ENCODE results near the gene ZBTB39. TPM values are rescaled to one million over a fixed set of nuclear protein-coding genes. Genes with fewer than 3 reads are reported as not detected.

The ZBTB39 gene
- 5.3 to 6.6 TPM (median 6.4 TPM) in 5 replicates for total RNA-seq (2022; extraction: Qiagen RNA extraction; ENCODE audit: low read depth)

DNA sequence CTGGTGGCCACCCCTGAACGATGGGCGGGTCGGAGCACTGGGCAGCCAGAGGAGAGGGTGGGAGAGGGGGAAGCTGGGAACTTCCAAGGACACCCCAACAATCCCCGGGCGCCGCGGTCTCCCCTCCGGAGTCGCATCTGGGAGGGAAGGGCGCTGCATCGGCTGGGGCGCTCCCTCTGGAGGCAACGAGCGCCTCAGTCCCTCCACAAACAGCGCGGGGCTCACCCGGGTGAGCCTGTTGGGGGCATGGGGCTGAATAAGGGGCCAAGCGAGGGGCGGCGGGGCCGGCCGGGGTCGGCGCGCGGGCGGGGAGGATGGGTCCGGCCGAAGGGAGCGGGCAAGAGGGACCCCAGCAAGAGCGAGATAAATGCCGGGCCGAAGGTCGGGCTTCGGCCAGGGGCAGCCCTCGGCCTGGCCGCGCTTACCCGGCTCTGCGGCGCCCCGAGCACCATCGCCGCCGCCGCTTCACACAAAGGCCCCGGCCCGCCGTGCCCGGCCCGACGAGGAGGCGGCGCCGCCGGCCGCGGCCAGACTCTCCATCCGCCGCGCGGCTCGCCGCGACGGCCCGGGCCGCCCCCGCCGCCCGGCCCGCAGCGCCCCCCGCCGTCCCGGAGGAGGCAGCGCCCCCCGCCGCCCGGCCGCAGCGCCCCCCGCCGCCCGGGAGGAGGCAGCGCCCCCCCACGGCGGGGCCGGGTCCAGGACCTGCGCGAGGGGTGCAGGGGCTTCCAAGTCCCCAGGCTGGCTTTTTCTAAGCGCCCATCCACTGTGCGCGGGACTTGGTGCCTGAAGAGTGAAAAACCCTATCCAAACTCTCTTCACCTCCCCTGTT is at the start of gene ZBTB39:
TSS of gene ZBTB39 (minus strand) at position 567 of the 829 bp plus-strand sequence. CDS start 1,629 bp downstream, outside the sequence.

DNA sequence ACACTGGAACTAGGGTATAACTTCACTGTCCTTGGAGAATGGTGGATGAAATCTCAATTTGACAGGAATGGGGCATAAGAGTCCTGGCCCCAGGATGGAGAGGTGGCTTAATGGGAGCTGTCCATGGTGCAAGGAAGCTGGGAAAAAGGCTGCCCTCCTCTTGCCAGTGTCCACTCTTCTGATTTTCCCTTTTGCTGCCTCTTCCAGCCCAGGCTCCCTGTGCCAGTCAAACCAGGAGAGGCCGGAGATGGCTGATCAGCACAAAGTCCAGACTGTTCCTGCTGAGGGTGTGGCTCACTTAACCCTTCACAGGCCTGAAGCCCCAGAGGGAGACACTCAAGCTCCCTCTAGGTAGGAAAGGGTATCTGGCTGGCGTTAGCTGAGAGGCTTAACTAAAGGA is 43.5 kb upstream of the ZBTB39 start, which contains the start of gene MYO1A:
TSS of gene MYO1A (minus strand) at position 240 of the 400 bp plus-strand sequence. CDS start 1,806 bp downstream, outside the sequence.

DNA sequence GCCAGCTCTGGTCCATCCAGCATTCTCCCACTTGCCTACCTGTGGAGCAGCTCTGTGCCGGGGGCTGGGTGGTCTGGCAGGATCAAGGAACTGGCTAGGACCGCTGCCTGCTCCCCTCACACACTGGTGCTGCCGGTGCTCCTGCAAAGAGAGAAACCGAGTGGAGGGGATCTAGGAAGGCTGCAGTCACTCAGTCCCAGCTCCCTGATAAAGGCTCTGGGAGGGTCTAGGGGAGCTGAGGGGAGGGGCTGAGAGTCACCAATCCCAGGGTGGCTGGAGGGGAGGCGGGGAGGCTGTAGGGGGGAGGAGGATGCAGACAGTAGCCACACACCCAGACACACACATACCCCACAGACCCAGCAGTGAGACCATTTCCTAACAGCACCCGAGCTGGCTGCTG is 10.0 kb upstream of the ZBTB39 start, which contains the start of gene TAC3:
TSS of gene TAC3 (minus strand) at position 182 of the 400 bp plus-strand sequence. CDS start 732 bp downstream, outside the sequence.

DNA sequence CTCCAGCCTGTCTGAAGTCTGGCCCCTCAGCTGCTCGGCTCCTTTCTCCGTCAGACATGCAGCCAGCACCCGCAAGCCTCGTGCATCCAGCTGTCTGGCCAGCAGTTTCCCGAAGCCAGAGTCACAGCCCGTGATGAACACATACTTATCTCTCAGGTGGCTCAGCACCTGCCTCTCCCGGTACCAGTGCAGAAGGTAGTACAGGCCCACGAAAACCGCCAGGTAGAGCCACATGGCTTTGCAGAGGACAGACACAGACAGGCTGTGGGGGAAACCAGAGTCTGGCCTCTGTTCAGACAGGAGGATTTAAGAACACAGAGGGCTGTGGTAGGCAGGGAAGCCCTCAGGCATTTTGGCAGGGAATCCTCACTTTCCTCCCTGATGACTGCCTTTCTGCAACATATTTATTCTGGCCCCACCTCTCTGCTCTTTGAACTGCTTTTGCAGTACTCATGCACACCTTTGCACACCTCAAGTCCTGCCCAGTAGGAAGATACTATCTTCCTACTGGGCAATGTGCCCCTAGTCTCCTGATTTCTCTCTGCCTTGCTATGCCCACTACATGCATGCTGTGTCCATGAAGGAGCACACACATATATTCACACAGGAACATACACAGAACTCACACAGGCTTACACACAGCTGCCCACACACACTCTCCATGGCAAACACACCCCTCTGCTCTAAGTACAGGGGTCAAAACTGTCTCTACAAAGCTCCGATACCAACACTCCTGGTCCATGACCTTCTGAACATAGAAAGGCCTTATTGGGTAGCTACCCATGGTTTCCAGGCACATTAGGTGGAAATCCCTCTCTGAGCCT is 48.9 kb downstream of the ZBTB39 start, which contains the start of gene RDH16:
TSS of gene RDH16 (minus strand) at position 380 of the 824 bp plus-strand sequence. CDS start at position 234, 146 bp downstream.

Other genes with a start within 250 kb of the ZBTB39 start
- gene HSD17B6, start 243.2 kb downstream of the ZBTB39 start, total RNA-seq (2022; extraction: Qiagen RNA extraction; ENCODE audit: low read depth): 0.96 to 2.6 TPM (median 1.3 TPM) in 5 replicates
- gene SDR9C7, start 72.1 kb downstream of the ZBTB39 start, total RNA-seq (2022; extraction: Qiagen RNA extraction; ENCODE audit: low read depth): not detected in 5 replicates
- gene RDH16, start 48.9 kb downstream of the ZBTB39 start, total RNA-seq (2022; extraction: Qiagen RNA extraction; ENCODE audit: low read depth): 0.05 to 0.16 TPM (median 0.09 TPM) in 5 replicates
- 0.18 to 0.42 TPM in 2 of 5 replicates, not detected in the others for gene TAC3, start 10.0 kb upstream of the ZBTB39 start, total RNA-seq (2022; extraction: Qiagen RNA extraction; ENCODE audit: low read depth)
- 0.12 to 0.42 TPM (median 0.22 TPM) in 5 replicates for gene MYO1A, start 43.6 kb upstream of the ZBTB39 start, total RNA-seq (2022; extraction: Qiagen RNA extraction; ENCODE audit: low read depth)
- 15.1 to 21.3 TPM (median 17.3 TPM) in 5 replicates for gene NEMP1, start 72.2 kb upstream of the ZBTB39 start, total RNA-seq (2022; extraction: Qiagen RNA extraction; ENCODE audit: low read depth)
- 15.3 to 24.1 TPM (median 18.8 TPM) in 5 replicates for gene NAB2, start 82.6 kb upstream of the ZBTB39 start, total RNA-seq (2022; extraction: Qiagen RNA extraction; ENCODE audit: low read depth)
- gene STAT6, start 104.8 kb upstream of the ZBTB39 start, total RNA-seq (2022; extraction: Qiagen RNA extraction; ENCODE audit: low read depth): 43.8 to 56.6 TPM (median 55.8 TPM) in 5 replicates
- 18.0 to 25.7 TPM (median 21.5 TPM) in 5 replicates for gene LRP1, start 121.9 kb upstream of the ZBTB39 start, total RNA-seq (2022; extraction: Qiagen RNA extraction; ENCODE audit: low read depth)
- not detected in 5 replicates for gene LRP1-AS, start 141.1 kb upstream of the ZBTB39 start, total RNA-seq (2022; extraction: Qiagen RNA extraction; ENCODE audit: low read depth)
- 4.6 to 6.2 TPM (median 5.0 TPM) in 5 replicates for gene NXPH4, start 210.2 kb upstream of the ZBTB39 start, total RNA-seq (2022; extraction: Qiagen RNA extraction; ENCODE audit: low read depth)
- 118 to 151 TPM (median 142 TPM) in 5 replicates for gene SHMT2, start 223.2 kb upstream of the ZBTB39 start, total RNA-seq (2022; extraction: Qiagen RNA extraction; ENCODE audit: low read depth)
- 0.16 to 0.57 TPM (median 0.27 TPM) in 5 replicates for gene STAC3, start 244.6 kb upstream of the ZBTB39 start, total RNA-seq (2022; extraction: Qiagen RNA extraction; ENCODE audit: low read depth)